ENCODE data around the gene PSMB7. TPM values are rescaled to one million over a fixed set of nuclear protein-coding genes. Genes with fewer than 3 reads are reported as not detected.
A peak's percentile ranks its signal among the peaks of the same experiment; 100 is the strongest.

PSMB7 gene
- total and polyA plus RNA-seq, 2 of the 8 experiments (the other 6 are each of a cell fraction or from before 2014, with no cell fraction given): 222 to 357 TPM

DNA sequence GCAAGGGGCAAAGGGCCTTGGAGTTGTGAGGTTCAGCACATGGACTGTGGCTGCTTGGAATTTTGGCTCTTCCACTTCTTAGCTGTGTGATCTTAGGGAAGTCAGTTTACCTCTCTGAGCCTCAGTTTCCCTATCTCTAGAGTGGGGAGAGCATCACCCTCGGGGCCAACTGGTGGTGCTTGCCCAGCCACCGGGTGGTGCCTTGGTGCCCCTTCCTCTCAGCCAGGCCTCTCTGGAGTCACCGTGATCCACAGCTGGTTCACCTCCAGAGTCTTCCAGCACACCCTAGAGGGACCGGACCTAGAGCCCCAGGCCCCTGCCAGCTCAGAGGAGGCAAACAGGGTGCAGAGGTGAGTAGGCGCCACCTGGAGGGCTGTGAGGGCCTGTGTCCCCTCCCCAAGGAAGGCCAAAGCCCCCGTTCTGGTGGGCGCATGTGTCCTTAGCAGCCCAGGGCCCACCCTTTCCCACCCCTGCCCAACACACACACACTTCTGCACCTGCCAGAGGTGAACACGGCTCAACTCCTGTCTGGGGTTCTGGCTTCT lies 42.7 kb upstream of the PSMB7 start:
- POLR2A ChIA-PET (ENCODE audit: partially characterized antibody): interaction anchor here (1.1 kb wide), 1 partner anchor 319 kb away, joined by 3 read pairs; the partner anchor contains the start of gene OLFML2A
- Histone ChIP-seq H3K4me3 (ENCODE audit: extremely low read depth in 1 of 4, insufficient read depth in 2 of 4, low read depth in 3 of 4, low read length in 4 of 4) (no peak overlapping the region), H2BK12ac (ENCODE audit: low read depth, low read length) (no peak overlapping the region), H4K5ac (ENCODE audit: insufficient read length, low read depth, low read length) (no peak overlapping the region), H4K8ac (ENCODE audit: extremely low read depth, insufficient read depth, low read length) (no peak overlapping the region), H3K14ac (ENCODE audit: insufficient read length) (no peak overlapping the region), H3K18ac (ENCODE audit: extremely low read depth, low read length) (no peak overlapping the region), H3K27ac (ENCODE audit: low read depth, low read length) (no peak overlapping the region), H3K4me2 (ENCODE audit: insufficient read depth in 1 of 2, low read depth in 2 of 2, low read length in 2 of 2) (no peak overlapping the region), H3K27me3 (replicated peaks in 1 of 4; ENCODE audit: control insufficient read depth in 3 of 4, extremely low read depth in 1 of 4, insufficient read depth in 3 of 4, low read length in 3 of 4) (peaks cover 1 to 9% (median 3%) of the 10 kb centered on the region in 4 experiments; a peak in 6 of 7 replicates), H2BK15ac (ENCODE audit: low read length) (no peak overlapping the region), H2BK120ac (replicated peaks; ENCODE audit: low read depth, low read length) (no peak overlapping the region), H3K56ac (replicated peaks; ENCODE audit: insufficient read length, low read depth, low read length) (no peak overlapping the region), H3K23ac (ENCODE audit: insufficient read length) (no peak overlapping the region), H3K9me3 (ENCODE audit: insufficient read depth in 2 of 2, low read depth in 1 of 2, low read length in 1 of 2) (peaks cover 0 to 2% of the 10 kb centered on the region in 2 experiments; a peak in 2 of 4 replicates), H3K79me2 (ENCODE audit: control insufficient read depth in 1 of 2, insufficient read depth in 2 of 2, low read length in 2 of 2) (no peaks in the 10 kb centered on the region), H3K4me1 (replicated peaks in 1 of 4; ENCODE audit: control insufficient read depth in 3 of 4, insufficient read depth in 4 of 4, low read length in 3 of 4) (peaks cover 0 to 4% (median 2%) of the 10 kb centered on the region in 4 experiments; a peak in 5 of 7 replicates), H3K23me2 (ENCODE audit: low read depth, low read length) (peaks cover 7% of the 10 kb centered on the region; the same call in 1 of the 2 replicates), H3K4ac (replicated peaks; ENCODE audit: insufficient read length, low read depth, low read length) (no peak overlapping the region), H3K9ac (replicated peaks in 1 of 4; ENCODE audit: extremely low read depth in 1 of 4, low read depth in 3 of 4, low read length in 3 of 4) (no peak overlapping the region), H3K79me1 (ENCODE audit: low read depth, low read length) (no peaks in the 10 kb centered on the region), H2BK20ac (ENCODE audit: low read length) (no peak overlapping the region), H3K36me3 (ENCODE audit: control insufficient read depth in 2 of 4, insufficient read depth in 4 of 4, low read length in 3 of 4) (peaks cover 0 to 1% (median 0%) of the 10 kb centered on the region in 4 experiments; a peak in 1 of 8 replicates), H2BK5ac (ENCODE audit: low read depth, low read length) (no peak overlapping the region; the same call in 1 of the 2 replicates), H2AK5ac (ENCODE audit: low read depth, low read length) (no peak overlapping the region), H4K91ac (replicated peaks; ENCODE audit: insufficient read length, low read length) (no peak overlapping the region), H2AFZ (ENCODE audit: low read length) (no peak overlapping the region), H4K20me1 (replicated peaks in 1 of 2; ENCODE audit: control insufficient read depth in 1 of 2, insufficient read depth in 2 of 2, low read length in 2 of 2) (peaks cover 0 to 3% of the 10 kb centered on the region in 2 experiments)
- FAIRE-seq (no peak), DNase-seq (ENCODE audit: low read depth in 1 of 2, low spot score in 2 of 2) (no peak)
- TF ChIP-seq, protein P1, sequence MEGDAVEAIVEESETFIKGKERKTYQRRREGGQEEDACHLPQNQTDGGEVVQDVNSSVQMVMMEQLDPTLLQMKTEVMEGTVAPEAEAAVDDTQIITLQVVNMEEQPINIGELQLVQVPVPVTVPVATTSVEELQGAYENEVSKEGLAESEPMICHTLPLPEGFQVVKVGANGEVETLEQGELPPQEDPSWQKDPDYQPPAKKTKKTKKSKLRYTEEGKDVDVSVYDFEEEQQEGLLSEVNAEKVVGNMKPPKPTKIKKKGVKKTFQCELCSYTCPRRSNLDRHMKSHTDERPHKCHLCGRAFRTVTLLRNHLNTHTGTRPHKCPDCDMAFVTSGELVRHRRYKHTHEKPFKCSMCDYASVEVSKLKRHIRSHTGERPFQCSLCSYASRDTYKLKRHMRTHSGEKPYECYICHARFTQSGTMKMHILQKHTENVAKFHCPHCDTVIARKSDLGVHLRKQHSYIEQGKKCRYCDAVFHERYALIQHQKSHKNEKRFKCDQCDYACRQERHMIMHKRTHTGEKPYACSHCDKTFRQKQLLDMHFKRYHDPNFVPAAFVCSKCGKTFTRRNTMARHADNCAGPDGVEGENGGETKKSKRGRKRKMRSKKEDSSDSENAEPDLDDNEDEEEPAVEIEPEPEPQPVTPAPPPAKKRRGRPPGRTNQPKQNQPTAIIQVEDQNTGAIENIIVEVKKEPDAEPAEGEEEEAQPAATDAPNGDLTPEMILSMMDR (IDR thresholded peaks at IDR 0.05; ENCODE audit: control extremely low read depth in 1 of 3, insufficient read depth in 1 of 3, low read depth in 1 of 3, low read length in 3 of 3): peak in 2 of 3 experiments; percentile 12 to 37; a peak in 3 of 4 replicates
- TF ChIP-seq RNF2 (IDR thresholded peaks at IDR 0.05; ENCODE audit: borderline replicate concordance, low read depth, low read length, missing control alignments, poor library complexity, severe bottlenecking) (no peak), RAD21 (IDR thresholded peaks at IDR 0.05 in 1 of 2, conservative IDR thresholded peaks at IDR 0.05 in 1 of 2; ENCODE audit: low read depth in 2 of 2, low read length in 2 of 2) (peak; percentile 27 to 51; a peak in 3 of 4 replicates)
- CTCF ChIA-PET (ENCODE audit: partially characterized antibody): interaction anchor here (1.0 to 6.6 kb wide), 5 partner anchors 8 to 71 kb away, joined by 3 to 35 read pairs (median 4); no protein-coding TSS in a partner anchor
- 98% methylated on average over 7 of the region's 8 CpGs; no CpG with 5 or more reads in 1 of the 2 experiments for WGBS, 2 experiments (ENCODE audit: extremely low coverage in 1 of 2, insufficient coverage in 1 of 2, insufficient read length in 1 of 2, insufficient replicate concordance in 2 of 2, low coverage in 1 of 2, low lambda C conversion rate in 2 of 2, missing lambda C conversion rate in 1 of 2)

All from H1 (cell line).